Esophagus muscularis mucosa (tissue), 4 donors: ENCODE results near the gene PLEKHM2. TPM values are rescaled to one million over a fixed set of nuclear protein-coding genes. Genes with fewer than 3 reads are reported as not detected.
A peak's percentile ranks its signal among the peaks of the same experiment; 100 is the strongest.

Source experiments
- DNase-seq: peaks from one replicate; pipeline ENCODE4 v3.0.0-alpha.2; 2017; ENCODE audit errors: extremely low spot score
- H3K27ac ChIP-seq, 4 donors: fragments of 200-600 bp; sonication (generic); replicated peaks in 1 of 4; 1 replicate in 3 of 4; 2 replicates in 1 of 4; pipeline ENCODE4 v1.5.1; 2016 to 2019; ENCODE audit warnings: mild to moderate bottlenecking in 1 of 4
- H3K27me3 ChIP-seq, 4 donors: fragments of 200-600 bp; sonication (generic); one replicate each; pipeline versions ENCODE4 v1.5.1 to v1.6.0; 2016 to 2019
- H3K36me3 ChIP-seq, 4 donors: fragments of 200-600 bp; sonication (generic); one replicate each; pipeline ENCODE4 v1.5.1; 2016 to 2019
- H3K4me1 ChIP-seq, 4 donors: fragments of 200-600 bp; sonication (generic); one replicate each; pipeline ENCODE4 v1.5.1; 2016 to 2019
- H3K4me3 ChIP-seq, 4 donors: fragments of 200-600 bp; sonication (generic); 1 replicate in 2 of 4; 2 replicates in 2 of 4; pipeline ENCODE4 v1.5.1; 2016 to 2019; ENCODE audit warnings: mild to moderate bottlenecking in 4 of 4, moderate library complexity in 1 of 4
- H3K9me3 ChIP-seq, 4 donors: fragments of 200-600 bp; sonication (generic); 1 replicate in 3 of 4; 2 replicates in 1 of 4; pipeline ENCODE4 v1.5.1; 2016 to 2019
- EP300 ChIP-seq: sonication (generic); formaldehyde crosslinking; IDR thresholded peaks from one replicate; pipeline ENCODE4 v1.6.1; 2017; ENCODE audit warnings: antibody characterized with exemption
- POLR2A ChIP-seq: fragments of 450-650 bp; IDR thresholded peaks from one replicate; pipeline ENCODE4 v1.6.1; 2017; ENCODE audit warnings: antibody characterized with exemption, moderate library complexity, mild to moderate bottlenecking, low read depth
- POLR2AphosphoS5 ChIP-seq, 2 donors: sonication (generic); formaldehyde crosslinking; IDR thresholded peaks; one replicate each; pipeline ENCODE4 v1.6.1; 2017; ENCODE audit warnings: antibody characterized with exemption in 2 of 2
- WGBS: methylation state at CpG from one replicate; pipeline ENCODE4 v1.1.5; 2018; 5-methylcytosine and 5-hydroxymethylcytosine counted together
- intact Hi-C: fragments of 100-400 bp; cut with DNase I; formaldehyde crosslinking; loops from one replicate; pipeline ENCODE4 v1.15.1; 2023
- total RNA-seq, 4 donors: library from RNA; depleted of rRNA; stranded (reverse); fragments of >200 nt; gene quantifications; one replicate each; pipeline versions ENCODE4 v1.1.0 to v1.2.1, GENCODE V29; 2016
- TF ChIP-seq, protein P1 (sequence below), 3 experiments: fragments of 200-600 bp in 2 of 3; fragments of 450-650 bp in 1 of 3; sonication (generic) in 2 of 3; IDR thresholded peaks; one replicate each; pipeline ENCODE4 v1.5.1; 2017 to 2019; ENCODE audit warnings: antibody characterized with exemption in 3 of 3, mild to moderate bottlenecking in 2 of 3, moderate library complexity in 1 of 3

PLEKHM2 gene
- total RNA-seq, 4 donors from 2014 or later: 44.4 to 68.2 (median 55.2) TPM

DNA sequence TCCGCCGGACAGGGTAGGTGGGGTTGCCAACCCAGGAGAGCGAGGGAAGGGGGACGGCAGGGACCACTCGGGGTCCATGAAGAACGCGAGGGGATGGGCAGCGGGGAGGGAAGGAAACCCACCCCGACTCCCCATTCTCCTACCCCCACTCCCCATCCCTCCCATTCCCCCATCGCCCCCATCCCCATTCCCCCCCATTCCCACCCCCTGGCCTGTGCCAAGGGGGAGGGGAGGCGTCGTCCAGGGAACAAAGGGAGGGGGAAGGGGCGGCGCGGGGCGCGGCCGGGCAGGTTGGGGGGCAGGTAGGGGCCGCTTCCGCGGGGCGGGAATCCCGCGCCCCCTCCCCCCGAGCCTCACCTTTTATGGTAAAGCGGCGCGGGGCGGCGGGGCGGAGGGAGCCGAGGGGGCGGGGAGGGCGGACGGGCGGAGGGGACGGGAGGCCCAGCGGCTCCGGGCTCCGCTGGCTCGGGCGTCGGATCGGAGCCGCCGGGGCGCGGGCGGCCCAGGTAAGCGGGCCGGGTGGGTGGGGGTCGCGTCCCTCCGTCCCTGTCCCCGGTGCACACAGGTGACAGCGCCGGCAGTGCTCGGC, 74.3 kb downstream of the PLEKHM2 start, which contains the start of gene FBLIM1:
FBLIM1 (plus strand) TSS at position 453 of the 589 bp plus-strand sequence. CDS start 6,189 bp downstream, outside the sequence.
- no peak for TF ChIP-seq POLR2A
- peak in 1 of 2 donors; percentile 12 for TF ChIP-seq POLR2AphosphoS5 (IDR thresholded peaks at IDR 0.05)
- intact Hi-C loops: no loop called here
- WGBS: 17% methylated on average over 1 of the region's 58 CpGs
- Histone ChIP-seq H3K4me1 (peaks cover 36 to 67% (median 61%) of the 10 kb centered on the region in 4 donors), H3K36me3 (no peaks in the 10 kb centered on the region), H3K27ac (peak within 1 kb of the TSS; percentile 66 to 81 (median 78)), H3K27me3 (peaks cover 0 to 18% (median 4%) of the 10 kb centered on the region in 4 donors), H3K9me3 (no peaks in the 10 kb centered on the region), H3K4me3 (peak within 1 kb of the TSS; percentile 67 to 87 (median 78))
- DNase-seq: no peak

DNA sequence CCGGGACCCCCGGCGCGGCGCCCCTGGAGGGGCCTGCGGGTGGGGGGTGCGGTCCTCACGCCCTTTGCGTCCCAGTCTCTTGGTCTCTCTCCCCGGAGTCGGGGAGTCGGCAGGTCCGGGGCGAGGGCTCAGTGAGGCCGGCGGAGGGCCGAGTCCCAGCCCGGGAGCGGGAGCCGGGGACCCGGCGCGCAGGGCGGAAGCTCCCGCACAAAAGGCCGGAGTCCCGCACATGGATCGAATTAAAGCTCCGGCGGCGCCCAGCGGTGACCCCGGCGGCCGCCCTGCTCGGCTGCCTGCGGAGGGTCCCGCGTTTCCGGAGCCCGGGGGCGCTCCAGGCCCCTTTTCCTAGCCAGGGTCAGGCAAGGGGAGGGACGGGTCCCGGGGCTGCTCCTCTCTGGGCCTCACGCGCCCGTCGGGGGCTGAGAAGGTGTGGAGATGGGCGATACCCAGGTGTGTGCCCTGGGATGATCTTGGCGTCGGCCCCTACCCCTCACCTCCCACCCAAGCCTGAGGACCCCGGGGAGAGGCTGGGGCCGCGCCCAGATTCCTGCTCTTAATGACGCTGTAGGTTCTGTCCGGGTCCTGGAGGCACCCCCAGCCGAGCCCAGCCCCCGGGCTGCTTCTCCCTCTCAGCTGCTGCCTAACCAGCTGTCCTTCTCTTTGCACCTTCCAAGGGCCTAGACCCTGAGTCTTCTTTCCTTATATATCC, 75.0 kb downstream of the PLEKHM2 start:
- Histone ChIP-seq H3K27ac (peak overlapping the region; percentile 66 to 81 (median 78)), H3K27me3 (peaks cover 0 to 18% (median 4%) of the 10 kb centered on the region in 4 donors), H3K4me3 (peak overlapping the region; percentile 67 to 87 (median 78)), H3K9me3 (no peaks in the 10 kb centered on the region), H3K4me1 (peaks cover 36 to 71% (median 64%) of the 10 kb centered on the region in 4 donors), H3K36me3 (peaks cover 0 to under 1% (median 0%) of the 10 kb centered on the region in 4 donors)
- intact Hi-C loops: no loop called here
- WGBS: 14% methylated on average over 10 of the region's 58 CpGs
- no peak for DNase-seq
- TF ChIP-seq, protein P1, sequence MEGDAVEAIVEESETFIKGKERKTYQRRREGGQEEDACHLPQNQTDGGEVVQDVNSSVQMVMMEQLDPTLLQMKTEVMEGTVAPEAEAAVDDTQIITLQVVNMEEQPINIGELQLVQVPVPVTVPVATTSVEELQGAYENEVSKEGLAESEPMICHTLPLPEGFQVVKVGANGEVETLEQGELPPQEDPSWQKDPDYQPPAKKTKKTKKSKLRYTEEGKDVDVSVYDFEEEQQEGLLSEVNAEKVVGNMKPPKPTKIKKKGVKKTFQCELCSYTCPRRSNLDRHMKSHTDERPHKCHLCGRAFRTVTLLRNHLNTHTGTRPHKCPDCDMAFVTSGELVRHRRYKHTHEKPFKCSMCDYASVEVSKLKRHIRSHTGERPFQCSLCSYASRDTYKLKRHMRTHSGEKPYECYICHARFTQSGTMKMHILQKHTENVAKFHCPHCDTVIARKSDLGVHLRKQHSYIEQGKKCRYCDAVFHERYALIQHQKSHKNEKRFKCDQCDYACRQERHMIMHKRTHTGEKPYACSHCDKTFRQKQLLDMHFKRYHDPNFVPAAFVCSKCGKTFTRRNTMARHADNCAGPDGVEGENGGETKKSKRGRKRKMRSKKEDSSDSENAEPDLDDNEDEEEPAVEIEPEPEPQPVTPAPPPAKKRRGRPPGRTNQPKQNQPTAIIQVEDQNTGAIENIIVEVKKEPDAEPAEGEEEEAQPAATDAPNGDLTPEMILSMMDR (IDR thresholded peaks at IDR 0.05): no peak
- TF ChIP-seq POLR2AphosphoS5 (IDR thresholded peaks at IDR 0.05) (no peak), EP300 (no peak), POLR2A (no peak)

DNA sequence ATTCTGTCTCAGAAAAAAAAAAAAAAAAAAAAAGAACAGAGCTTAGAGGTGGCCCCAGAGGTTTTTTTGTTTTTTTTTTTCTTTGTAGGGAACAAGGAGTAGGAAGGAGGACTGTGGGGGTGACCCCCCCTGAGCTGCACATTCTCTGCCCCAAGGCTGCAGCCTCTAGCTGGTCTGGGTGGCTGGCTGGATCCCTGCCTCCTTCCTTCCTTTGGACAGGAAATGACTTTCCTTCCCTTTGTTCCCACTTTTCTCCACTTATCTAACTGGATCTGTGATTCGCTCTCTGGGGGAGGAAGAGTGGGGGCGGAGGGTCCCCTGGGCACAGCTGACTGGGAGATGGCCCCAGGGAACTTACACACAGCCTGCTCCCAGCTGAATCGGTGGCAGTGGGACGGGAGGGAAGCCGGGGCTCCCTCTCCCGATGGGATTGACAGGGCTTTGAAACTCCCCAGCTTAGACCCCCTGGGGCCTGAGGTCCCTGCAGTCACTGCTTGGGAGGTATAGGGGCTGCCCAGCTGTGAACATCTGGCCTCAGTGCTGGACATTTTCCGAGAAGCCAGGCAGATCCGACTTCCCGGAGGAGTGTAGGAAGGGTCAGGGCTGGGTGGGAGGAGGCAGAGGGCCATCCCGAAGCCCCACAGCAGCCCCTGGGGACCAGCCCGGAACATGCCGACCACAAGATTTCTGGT, 76.5 kb downstream of the PLEKHM2 start:
- peaks cover 41 to 78% (median 67%) of the 10 kb centered on the region in 4 donors for H3K4me1 ChIP-seq
- intact Hi-C loops: no loop called here
- peak overlapping the region; percentile 72 to 81 (median 78) for H3K27ac ChIP-seq
- H3K27me3 ChIP-seq: peaks cover 0 to 18% (median 4%) of the 10 kb centered on the region in 4 donors
- no peaks in the 10 kb centered on the region for H3K9me3 ChIP-seq
- peak overlapping the region; percentile 36 to 87 (median 78) for H3K4me3 ChIP-seq
- DNase-seq: no peak
- WGBS: 15% methylated on average over 12 of the region's 12 CpGs
- TF ChIP-seq EP300 (no peak), POLR2AphosphoS5 (IDR thresholded peaks at IDR 0.05) (peak in 1 of 2 donors; percentile 14)
- peaks cover 3 to 16% (median 11%) of the 10 kb centered on the region in 4 donors for H3K36me3 ChIP-seq

DNA sequence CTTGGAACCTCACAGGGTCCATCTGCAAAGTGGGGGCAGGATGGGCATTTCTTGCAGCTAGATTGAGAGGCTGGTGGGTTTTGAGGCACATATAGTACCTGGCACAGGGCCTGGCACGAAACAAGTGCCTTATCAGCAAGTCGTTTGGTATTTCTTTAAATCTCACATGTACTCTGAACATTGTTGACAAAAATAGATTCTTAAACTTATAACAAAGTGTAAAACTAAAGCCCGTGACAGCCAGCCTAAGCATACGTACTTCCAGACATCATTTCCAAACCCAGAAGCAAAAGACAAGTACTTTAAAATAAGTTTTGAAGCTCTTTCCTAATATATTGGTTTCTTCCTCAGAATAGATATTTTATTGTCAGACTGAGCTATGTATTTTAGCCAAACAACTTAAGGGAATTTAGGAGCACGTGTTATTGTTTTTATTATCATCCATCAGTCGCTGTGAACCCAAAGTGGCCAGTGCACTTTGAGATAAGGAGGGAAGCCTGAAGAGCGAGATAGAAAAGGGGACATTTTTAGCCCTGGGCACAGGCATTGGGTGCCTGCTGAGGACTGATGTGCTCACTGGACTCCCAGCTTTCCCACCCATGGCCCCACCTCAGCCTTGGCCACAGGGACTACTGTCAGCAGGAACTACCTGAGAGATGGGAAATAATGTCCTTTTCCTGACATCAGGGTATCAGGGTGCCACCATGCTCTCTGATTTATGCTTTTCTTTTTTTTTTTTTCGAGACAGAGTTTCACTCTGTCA, 77.4 kb downstream of the PLEKHM2 start:
- no peaks in the 10 kb centered on the region for H3K9me3 ChIP-seq
- H3K27ac ChIP-seq: peak overlapping the region; percentile 72 to 81 (median 78)
- DNase-seq: no peak
- peaks cover 0 to 18% (median 4%) of the 10 kb centered on the region in 4 donors for H3K27me3 ChIP-seq
- H3K4me3 ChIP-seq: peak overlapping the region; percentile 36 to 87 (median 78)
- intact Hi-C loops: no loop called here
- TF ChIP-seq, protein P1 (IDR thresholded peaks at IDR 0.05): no peak
- TF ChIP-seq EP300: no peak
- no peak for TF ChIP-seq POLR2AphosphoS5 (IDR thresholded peaks at IDR 0.05)
- no peak for TF ChIP-seq POLR2A
- peaks cover 41 to 72% (median 59%) of the 10 kb centered on the region in 4 donors for H3K4me1 ChIP-seq
- H3K36me3 ChIP-seq: peaks cover 6 to 24% (median 17%) of the 10 kb centered on the region in 4 donors
- 51% methylated on average over 8 of the region's 8 CpGs for WGBS

DNA sequence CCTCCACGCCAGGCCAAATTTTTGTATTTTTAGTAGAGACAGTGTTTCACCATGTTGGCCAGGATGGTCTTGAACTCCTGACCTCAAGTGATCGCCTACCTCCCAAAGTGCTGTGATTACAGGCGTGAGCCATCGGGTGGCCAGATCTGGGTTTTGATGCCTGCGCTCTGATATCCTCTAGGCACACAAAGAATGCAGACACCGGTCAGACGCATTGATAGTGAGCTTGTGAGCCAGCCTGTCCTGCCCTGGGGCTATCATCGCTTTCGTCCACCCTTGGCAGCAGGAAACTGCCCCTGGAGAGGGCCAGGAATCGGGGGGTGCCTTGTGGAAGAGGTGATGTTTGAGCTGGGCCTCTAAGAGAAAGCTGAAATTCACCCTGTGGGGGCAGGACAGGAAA, 78.4 kb downstream of the PLEKHM2 start:
- H3K27me3 ChIP-seq: peaks cover 0 to 18% (median 4%) of the 10 kb centered on the region in 4 donors
- TF ChIP-seq POLR2AphosphoS5 (IDR thresholded peaks at IDR 0.05): no peak
- no peak for TF ChIP-seq EP300
- TF ChIP-seq, protein P1 (IDR thresholded peaks at IDR 0.05): no peak
- no peak for TF ChIP-seq POLR2A
- H3K4me3 ChIP-seq: no peak overlapping the region
- no peak overlapping the region for H3K27ac ChIP-seq
- peaks cover 6 to 31% (median 25%) of the 10 kb centered on the region in 4 donors for H3K36me3 ChIP-seq
- no peak for DNase-seq
- no peaks in the 10 kb centered on the region for H3K9me3 ChIP-seq
- WGBS: 78% methylated on average over 10 of the region's 10 CpGs
- H3K4me1 ChIP-seq: peaks cover 41 to 66% (median 51%) of the 10 kb centered on the region in 4 donors
- intact Hi-C loops: no loop called here
